Measurements from ENCODE around the gene SRRM4.

SRRM4 gene, protein sequence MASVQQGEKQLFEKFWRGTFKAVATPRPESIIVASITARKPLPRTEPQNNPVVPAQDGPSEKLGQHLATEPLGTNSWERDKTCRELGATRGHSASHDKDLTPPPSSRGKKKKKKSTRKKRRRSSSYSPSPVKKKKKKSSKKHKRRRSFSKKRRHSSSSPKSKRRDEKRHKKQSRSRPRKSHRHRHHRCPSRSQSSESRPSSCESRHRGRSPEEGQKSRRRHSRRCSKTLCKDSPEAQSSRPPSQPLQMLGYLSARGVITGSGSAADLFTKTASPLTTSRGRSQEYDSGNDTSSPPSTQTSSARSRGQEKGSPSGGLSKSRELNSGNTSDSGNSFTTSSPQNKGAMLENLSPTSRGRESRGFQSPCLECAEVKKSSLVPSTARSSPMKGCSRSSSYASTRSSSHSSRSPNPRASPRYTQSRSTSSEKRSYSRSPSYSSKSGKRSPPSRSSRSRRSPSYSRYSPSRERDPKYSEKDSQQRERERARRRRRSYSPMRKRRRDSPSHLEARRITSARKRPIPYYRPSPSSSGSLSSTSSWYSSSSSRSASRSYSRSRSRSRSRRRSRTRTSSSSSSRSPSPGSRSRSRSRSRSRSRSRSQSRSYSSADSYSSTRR

DNA sequence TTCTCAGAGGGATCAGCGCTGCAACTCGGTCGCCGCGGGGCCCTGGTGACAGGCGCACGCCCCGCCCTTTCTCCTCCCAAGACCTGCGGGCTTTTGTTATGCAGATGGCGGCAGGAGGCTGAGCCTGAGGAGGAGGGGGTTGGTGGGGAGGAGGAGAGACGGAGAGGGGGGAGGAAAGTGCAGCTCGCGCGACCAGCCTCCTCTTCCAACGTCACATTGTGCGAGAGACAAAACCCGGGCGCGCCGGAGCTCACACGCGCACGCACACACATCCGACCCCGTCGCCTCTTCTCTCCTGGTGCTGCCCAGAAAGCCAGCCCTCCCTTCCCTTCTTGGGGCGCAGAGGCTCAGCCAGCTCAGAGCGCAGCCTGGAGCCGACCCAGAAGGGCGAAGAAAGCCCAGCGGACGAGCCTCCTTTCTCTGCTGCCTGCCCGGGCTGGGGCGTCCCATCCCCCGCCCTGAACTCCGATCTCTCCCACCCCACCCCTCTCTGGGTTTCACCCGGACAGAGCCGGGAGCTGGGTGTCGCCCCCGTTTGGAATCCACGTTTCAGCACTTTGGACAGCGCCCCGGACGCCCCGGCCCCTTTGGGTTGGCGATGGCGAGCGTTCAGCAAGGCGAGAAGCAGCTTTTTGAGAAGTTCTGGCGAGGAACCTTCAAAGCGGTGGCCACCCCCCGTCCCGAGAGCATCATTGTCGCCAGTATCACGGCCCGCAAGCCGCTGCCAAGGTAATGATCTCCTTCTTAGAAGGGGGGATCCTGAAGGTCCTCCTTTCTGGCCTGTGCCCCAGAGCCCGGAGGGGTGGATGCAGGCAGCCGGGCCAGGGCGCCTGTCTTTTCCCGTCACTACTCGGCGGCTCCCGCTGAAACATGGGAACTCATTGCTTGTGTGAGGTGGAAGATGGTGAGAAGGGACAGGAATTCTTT, at the start of gene SRRM4:
SRRM4 (plus strand) TSS at position 257 of the 927 bp plus-strand sequence; CDS start at position 599, 342 bp downstream.
- peak; percentile 4 for DNase-seq
- in situ Hi-C loops (cut with MboI; ENCODE audit: low pct_unique_long_range_greater_than_20kb, low sequenced_read_pairs), result no loop called here

DNA sequence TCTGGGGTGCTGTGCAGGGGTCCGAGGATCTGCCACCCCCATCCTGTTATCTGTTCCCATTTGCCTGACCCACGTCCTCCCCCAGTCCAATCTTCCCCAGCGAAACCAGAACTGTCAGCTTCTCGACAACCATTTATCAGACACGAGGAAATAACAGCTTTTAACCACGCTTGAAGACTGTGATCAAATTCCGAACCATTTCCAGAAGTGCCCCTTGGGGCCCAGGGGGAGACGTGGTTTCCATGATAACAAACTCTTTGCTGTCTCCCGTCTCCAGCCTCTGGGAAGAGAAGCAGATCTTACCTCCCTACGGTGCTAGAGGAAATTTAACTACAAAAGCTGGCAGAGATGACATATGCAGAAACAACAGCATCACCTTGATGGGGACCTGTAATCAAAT, 35.1 kb upstream of the SRRM4 start:
- DNase-seq, result no peak
- in situ Hi-C loops (cut with MboI; ENCODE audit: low pct_unique_long_range_greater_than_20kb, low sequenced_read_pairs), result no loop called here

DNA sequence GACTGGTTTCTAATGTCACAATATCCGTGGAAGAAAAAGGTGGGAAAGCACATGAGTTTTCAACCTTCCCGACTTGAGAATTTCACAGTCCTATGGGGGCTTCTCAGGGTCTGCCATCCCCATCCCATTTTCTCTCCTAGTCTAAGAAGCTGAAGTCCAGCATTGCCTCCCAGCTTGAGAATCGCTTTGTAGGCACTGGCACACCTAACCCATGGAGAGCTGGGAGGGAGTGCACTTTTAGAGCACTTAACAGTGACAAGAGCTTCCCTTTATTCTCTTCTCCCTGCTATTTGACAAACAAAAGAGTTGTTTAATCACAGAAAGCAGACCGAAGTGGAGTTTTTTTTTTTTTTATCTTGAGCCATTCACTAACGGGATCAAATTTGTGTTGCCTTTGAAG, 22.8 kb upstream of the SRRM4 start:
- in situ Hi-C loops (cut with MboI; ENCODE audit: low pct_unique_long_range_greater_than_20kb, low sequenced_read_pairs), result no loop called here
- DNase-seq, result no peak

DNA sequence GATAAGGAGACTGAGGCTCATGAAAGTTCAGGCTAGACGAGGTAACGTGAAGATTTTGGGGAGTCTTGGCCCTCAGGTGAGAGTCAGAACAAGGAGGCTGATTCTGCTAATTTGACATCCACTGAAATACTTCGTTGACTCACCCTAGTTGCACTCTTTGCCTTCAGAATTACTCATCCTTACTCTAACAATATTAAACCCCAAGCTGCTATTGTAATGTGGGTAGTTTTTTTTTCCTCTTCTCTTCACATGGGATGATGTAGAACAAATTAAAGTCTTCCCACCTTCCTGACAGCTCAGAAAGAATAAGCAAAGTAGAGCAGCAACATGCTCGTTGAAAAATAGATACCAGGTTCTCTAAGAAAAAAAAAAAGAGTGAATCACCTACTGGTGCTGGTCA, 22.0 kb upstream of the SRRM4 start:
- in situ Hi-C loops (cut with MboI; ENCODE audit: low pct_unique_long_range_greater_than_20kb, low sequenced_read_pairs), result no loop called here
- DNase-seq, result no peak

DNA sequence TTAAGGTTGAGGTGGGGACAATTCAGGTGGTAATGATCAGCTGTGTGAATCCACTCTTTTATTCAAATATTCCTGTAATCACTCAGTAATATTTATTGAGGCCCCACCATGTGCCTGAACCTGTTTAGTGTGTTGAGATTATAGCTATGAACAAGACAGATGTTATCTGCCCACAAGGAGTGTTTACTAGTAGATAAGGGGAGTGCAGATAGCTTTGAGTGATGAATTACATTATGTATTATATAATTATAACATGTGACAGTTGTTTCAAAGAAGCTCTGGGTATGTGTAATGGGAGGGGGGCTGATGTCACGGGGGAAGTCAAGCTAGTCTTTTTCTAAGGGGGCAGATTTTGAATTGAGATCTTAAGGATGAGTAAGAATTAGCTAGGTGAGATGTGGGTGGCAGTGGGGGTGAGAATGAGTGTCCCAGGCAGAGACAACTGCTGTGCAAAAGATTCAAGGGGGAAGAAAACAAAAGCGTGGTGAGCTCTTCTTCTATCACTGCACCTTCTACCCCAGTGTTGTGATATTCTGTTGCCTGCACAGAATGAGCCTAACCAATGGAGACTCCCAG, 21.3 kb upstream of the SRRM4 start:
- no peak for DNase-seq
- in situ Hi-C loops (cut with MboI; ENCODE audit: low pct_unique_long_range_greater_than_20kb, low sequenced_read_pairs), result no loop called here

DNA sequence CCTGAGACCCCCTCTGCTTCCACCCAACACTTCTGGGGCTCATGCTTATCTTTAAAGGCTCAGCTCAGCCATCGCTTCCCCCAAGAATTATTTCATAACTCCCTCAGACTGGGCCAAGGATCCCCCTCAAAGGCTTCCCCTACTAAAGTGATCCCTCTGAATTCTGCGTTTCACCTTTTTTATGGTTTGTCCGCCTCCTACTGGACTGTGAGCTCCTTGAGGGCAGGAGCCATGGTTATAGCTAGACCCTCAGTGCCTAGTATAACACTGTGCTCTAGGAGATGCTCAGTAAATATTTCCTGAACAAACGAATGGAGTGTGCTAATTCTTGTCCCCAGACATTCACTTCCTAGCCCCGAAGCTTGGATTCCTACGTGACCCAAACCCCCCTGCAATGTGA, 20.5 kb upstream of the SRRM4 start:
- in situ Hi-C loops (cut with MboI; ENCODE audit: low pct_unique_long_range_greater_than_20kb, low sequenced_read_pairs), result no loop called here
- DNase-seq, result no peak

DNA sequence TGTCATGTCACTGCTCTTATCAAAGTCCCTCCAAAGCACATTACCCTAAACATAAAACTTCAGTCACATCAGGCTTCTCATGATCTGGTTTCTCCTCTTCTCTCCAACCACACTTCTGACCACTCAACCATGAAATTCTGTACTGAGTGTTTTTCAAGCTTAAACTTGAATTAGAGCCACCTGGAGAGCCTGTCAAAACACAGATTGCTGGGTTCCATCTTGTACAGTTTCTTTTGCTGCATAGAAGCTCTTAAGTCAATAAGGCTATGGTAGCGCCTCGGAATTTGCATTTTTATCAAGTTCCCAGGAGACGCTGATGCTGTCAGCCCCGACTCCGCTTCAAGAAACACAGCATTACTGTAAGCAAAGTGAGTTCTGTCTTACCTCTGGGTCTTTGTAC, 16.4 kb upstream of the SRRM4 start:
- in situ Hi-C loops (cut with MboI; ENCODE audit: low pct_unique_long_range_greater_than_20kb, low sequenced_read_pairs), result no loop called here
- DNase-seq, result no peak

DNA sequence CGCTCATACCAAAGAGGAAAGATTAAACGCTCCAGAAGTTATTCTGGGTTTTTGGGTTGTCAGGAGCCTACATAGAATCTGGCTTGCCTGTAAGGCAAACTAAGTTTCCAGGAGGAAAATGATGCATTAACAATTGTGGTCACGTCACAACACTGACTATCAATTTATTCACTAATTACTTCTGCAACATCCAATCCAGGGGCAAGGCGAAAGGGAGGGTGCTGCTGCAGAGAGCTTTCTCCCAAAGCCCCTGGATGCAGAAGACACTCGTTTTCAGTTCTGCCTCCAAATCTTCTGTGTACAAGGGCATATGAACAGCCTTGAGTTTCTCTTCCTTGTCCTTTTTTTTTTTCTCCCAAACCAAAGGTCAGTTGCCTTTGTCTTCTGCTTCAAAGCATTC, 10.5 kb upstream of the SRRM4 start:
- in situ Hi-C loops (cut with MboI; ENCODE audit: low pct_unique_long_range_greater_than_20kb, low sequenced_read_pairs), result no loop called here
- no peak for DNase-seq

DNA sequence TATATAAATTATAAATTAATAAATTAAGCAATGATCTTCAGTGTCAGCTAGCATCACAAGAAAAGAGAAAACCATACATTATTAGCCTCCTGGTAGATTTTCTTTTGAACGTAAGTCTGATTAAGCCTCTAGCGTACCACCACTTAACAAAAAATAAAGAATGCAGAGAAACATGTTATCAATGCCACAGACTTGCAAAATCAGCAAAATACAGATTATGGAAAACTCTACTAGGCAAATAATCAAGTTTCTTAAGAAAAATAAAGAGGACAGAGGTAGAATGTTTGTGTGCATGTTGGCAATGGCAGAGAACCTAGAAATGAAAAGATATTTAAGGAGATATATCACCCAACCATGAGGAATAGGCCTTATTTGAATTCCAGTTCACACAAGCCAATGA, 8.4 kb upstream of the SRRM4 start:
- in situ Hi-C loops (cut with MboI; ENCODE audit: low pct_unique_long_range_greater_than_20kb, low sequenced_read_pairs), result no loop called here
- DNase-seq, result no peak

DNA sequence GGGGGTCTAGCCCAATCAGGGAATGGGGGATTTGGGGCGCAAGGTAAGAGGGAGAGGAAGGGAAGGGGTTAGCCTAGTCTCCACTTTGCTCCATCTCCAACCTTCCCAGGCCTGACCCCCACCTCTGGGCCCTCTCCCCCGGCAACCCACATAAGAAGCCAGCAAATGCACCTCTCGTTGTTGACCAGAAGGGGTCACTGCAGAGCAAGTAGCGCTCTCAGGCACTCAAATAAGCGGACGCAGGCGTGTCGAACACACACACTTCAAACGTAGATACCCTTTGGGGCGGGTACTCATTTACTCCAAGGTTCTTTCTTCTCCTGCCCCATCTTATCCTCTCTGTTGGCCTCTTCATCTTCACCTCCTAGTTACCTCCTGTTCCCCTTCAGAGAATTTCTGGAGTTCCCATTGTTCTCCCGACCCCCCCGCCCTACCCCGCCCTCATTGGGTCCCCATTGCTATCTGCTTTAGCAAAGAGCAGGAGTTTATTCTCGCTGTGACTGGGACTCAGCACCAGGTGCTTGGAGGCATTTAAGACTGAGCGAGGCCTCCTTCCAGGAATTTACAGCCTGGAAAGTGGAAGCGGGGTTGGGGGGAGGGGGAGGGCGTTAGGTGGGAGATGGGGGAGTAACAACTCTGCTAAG, 1.5 kb upstream of the SRRM4 start:
- in situ Hi-C loops (cut with MboI; ENCODE audit: low pct_unique_long_range_greater_than_20kb, low sequenced_read_pairs), result no loop called here
- peak; percentile 49 for DNase-seq

DNA sequence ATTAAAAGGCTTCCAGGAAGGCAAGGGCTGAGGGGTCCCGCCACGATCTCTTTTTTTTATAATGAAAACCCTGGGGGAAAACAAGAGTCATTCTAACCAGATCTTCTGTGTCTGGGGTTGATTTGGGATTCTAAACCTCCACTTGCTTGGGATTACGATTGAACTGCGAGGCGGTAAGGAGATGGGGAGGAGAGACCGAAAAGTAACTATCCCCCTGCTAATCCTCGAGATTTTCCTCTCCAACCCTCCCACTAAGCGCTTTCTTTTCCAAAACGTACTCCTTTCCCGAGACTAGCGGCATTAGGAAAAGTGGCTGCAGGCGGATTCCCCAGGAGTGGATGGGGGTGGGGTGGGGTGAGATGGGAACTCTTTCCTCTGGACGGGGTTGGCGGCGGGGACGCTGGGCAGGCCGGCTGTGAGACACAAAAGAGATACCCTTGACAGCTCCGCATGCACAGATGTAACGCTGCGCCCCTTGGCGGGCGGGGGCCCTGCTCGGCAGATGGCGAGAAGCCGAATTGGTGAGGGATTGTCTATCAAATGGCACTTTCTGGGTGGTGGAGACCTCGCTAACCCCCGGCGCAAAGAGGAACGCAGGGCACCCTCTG, 830 bp upstream of the SRRM4 start:
- in situ Hi-C loops (cut with MboI; ENCODE audit: low pct_unique_long_range_greater_than_20kb, low sequenced_read_pairs), result no loop called here

DNA sequence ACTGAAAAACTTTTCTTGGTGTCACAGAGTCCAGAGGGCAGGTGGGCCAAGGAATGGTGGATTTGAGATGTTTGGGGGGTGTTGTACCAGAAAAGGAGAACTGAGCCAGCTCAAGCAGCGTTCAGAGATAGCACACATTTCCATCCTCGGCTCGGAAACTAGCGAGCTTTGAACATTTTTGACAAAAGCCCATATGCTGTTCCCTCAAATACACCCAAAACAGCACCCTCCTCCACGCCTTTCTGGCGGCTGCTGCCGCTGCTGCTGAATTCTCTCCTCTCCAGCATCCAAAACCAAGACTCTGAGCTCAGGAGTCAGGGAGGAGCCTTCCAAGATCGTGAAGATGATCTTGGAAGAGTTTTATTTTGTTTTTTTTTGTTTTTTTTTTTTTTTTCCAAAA, 961 bp downstream of the SRRM4 start:
- in situ Hi-C loops (cut with MboI; ENCODE audit: low pct_unique_long_range_greater_than_20kb, low sequenced_read_pairs), result no loop called here
- DNase-seq, result no peak

More for the DNA sequence above, 830 bp upstream of the SRRM4 start:
- DNase-seq, result no peak

DNA sequence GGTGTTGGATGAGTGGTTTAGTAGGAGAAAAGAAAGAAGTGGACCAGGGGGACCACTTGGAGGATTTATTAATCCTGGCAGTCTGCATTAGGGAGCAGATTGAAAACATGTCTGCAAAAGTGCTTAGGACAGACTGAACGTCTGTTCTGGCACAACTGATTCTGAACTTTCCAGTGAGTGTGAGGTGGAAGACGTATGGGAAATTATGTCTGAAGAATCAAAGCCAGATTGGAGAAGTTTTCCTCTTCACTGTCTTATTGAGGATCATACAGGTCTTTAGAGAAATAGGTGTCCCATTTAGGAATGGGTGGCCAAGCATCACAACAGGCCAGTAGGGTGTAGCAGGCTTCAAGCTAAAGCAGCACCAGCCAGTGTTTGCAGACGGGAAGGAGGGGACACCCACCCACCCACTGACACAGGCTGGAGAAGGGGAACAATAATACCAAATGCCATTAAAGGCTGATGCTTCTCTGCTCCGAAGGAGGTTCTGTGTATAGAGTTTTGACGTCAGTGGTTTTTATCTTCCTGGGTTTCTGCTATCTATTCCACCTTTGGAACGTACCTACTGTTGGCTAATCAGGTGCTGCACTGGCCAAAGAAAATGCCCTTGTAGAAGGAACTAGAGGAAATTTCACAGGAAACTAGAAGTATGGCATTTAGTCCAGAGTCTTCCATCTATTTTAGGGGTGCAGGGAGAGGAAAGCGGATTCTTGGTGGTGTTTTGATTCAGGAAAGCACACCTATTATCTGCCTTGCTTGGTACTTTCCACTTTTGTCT, 1.8 kb downstream of the SRRM4 start:
- in situ Hi-C loops (cut with MboI; ENCODE audit: low pct_unique_long_range_greater_than_20kb, low sequenced_read_pairs), result no loop called here
- no peak for DNase-seq

DNA sequence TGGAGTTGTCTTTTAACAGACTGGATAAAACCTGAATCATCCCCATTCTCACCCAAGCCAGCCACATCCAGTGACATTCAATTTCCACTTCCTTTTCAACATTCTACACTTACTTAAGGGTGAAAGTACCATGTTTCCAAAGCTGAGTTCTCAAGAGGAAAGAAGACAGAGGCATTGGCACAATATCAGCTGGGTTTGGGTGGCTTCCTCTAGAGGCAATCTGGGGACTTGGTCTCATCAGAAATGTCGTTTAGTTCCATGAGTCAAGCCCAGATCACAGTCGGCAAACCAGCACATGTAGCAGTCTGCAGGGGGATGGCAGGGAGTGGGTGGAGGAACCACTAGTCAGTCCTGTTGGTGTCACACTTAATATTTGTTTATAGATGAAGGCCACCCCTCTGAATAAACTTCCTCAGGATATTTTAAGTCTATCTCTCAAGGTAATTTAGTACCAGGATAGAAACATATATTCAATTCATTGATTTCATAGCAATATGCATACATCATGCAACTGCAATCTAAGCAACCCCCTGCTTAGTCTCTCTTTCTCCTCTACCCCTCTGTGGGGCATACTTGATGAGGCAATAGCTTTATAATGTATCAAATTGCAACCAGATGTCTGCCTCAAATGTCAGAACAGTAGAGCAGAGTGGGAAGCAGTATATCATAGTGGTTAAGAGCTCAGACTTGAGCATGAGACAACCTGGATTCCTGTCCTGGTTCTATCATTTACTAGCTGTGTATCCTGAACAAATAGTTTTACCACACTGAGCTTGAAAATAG, 3.0 kb downstream of the SRRM4 start:
- DNase-seq, result no peak
- in situ Hi-C loops (cut with MboI; ENCODE audit: low pct_unique_long_range_greater_than_20kb, low sequenced_read_pairs), result no loop called here

DNA sequence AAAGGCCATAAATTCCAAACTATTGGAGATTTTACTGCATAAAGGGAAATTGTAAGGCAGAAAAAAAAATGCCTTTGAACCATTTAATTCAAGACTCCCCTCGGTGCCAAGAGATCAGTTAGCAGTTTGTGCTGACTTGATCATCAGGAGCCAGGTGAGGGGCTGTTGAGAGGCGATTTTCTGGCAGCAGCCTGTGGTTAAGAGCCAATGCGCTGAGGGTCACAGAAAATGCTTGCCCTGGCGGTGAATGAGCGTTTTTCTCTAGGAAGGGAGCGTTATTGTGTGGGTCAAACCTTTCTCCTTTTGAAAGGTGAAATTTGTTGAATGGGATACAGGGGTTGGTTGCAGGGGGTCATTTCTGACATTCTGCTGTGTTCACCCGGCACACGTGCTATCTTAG, 4.7 kb downstream of the SRRM4 start:
- in situ Hi-C loops (cut with MboI; ENCODE audit: low pct_unique_long_range_greater_than_20kb, low sequenced_read_pairs), result no loop called here

DNA sequence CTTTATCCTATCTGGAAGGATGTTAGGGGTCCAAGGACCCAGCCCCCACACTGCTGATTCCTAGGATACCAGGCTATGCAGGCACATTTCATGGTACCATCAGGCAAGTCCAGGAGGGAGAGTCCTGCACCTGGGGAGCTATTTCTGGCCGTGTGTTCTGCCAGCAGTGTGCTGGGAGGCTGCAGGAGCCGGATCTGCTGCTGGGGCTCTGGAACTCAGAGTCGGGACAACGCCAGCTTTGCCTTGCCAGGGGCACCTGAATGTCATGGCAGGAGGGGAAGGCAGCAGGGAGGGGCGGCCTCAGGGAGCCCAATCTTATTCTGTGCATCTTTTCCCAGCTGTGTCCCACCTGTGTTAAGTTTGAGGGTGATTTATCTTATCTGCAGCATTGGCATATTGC, 17.8 kb downstream of the SRRM4 start:
- no peak for DNase-seq
- in situ Hi-C loops (cut with MboI; ENCODE audit: low pct_unique_long_range_greater_than_20kb, low sequenced_read_pairs), result no loop called here

More for the DNA sequence above, 4.7 kb downstream of the SRRM4 start:
- DNase-seq, result no peak

DNA sequence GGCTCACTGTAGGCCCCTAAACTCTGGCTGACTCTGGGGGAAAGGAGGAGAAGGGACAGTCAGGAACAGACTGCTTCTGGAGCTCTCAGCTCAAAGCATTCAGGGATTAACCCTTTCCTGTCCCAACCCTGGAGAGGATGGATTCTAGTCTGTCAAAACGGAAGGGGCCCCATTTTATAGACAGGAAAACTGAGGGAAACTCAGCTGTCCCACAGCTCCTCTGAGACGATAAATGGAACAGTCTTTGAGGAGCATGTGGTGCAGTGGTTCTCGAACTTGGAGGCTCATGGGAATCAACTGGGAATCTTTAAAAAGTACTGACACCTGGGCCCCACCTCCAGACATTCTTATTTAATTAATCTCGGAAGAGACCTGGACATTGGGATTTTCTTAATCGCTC, 23.7 kb downstream of the SRRM4 start:
- in situ Hi-C loops (cut with MboI; ENCODE audit: low pct_unique_long_range_greater_than_20kb, low sequenced_read_pairs), result no loop called here
- DNase-seq, result no peak

All from KBM-7 (cell line).